Astrocyte of the cerebellum (primary cell): ENCODE measurements around the gene EPS8.

Experiments used
- DNase-seq: peaks from one replicate; pipeline ENCODE4 v3.0.0-alpha.2; 2011; ENCODE audit warnings: low read depth
- H3K4me3 ChIP-seq: 2 replicates; pipeline ENCODE4 v1.5.1; 2011; ENCODE audit warnings: mild to moderate bottlenecking, low read depth, low read length, moderate library complexity
- in situ Hi-C: cut with HindIII; loops from 2 replicates; pipeline ENCODE4 v1.10.0; 2017; ENCODE audit warnings: low sequenced_read_pairs
- TF ChIP-seq, protein P1 (sequence below): IDR thresholded peaks from 2 replicates; pipeline ENCODE4 v1.5.1; 2012; ENCODE audit warnings: low read length, low read depth, moderate library complexity, mild to moderate bottlenecking; ENCODE audit errors: missing control alignments

The EPS8 gene

DNA sequence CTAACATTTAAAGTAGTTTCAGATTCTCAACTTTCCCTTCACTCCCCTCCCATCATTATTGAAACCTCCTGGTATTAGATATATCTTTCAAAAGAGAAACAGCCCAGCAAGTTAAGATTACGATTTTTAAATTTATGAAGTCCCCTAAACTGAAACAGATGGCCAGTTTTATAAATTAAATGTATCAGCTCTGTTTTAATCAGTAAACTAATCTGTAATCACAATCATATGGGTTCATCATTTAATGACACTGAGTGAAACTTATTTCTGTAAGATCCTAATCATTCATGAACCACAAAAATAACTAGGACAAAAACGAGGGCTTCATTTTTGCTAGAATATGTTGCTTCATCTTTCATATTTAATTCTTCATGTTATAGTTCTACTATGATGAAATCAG is 137.8 kb downstream of the EPS8 start:
- no peak overlapping the region for H3K4me3 ChIP-seq
- no peak for DNase-seq
- TF ChIP-seq, protein P1, sequence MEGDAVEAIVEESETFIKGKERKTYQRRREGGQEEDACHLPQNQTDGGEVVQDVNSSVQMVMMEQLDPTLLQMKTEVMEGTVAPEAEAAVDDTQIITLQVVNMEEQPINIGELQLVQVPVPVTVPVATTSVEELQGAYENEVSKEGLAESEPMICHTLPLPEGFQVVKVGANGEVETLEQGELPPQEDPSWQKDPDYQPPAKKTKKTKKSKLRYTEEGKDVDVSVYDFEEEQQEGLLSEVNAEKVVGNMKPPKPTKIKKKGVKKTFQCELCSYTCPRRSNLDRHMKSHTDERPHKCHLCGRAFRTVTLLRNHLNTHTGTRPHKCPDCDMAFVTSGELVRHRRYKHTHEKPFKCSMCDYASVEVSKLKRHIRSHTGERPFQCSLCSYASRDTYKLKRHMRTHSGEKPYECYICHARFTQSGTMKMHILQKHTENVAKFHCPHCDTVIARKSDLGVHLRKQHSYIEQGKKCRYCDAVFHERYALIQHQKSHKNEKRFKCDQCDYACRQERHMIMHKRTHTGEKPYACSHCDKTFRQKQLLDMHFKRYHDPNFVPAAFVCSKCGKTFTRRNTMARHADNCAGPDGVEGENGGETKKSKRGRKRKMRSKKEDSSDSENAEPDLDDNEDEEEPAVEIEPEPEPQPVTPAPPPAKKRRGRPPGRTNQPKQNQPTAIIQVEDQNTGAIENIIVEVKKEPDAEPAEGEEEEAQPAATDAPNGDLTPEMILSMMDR, result no peak
- in situ Hi-C loops, result no loop called here

DNA sequence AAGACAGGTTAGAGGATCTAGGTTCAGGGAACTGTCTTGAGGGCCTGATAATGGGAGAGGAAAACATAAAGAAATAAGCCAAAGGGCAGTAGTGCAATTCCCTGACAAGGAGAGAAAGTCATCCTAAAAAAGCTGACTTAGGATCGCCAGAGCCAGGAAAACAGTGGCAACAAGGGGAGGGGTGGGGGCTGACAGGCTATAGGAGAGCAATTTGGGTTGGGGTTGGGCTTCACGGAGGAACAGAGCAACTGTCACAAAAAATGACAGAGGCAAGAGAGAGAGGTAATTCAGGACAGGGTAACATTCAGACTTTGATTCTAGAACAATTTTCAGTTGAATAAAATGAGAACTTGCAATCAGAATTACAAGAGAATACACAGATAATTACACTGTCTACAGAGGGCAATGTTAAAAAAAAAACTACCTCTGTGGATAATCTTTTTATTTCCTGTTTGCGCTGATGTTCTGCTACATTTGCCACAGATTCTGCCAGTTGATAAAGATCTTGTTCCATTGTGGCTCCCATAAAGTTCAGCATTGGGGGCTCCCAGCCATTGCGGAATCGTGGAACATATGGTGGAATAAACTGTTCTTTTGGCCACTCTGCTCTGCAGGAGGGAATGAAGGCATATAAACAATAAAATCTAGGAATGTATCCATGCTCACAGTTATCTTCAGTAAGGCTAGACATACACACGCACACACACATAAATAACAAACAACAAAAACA is 138.6 kb downstream of the EPS8 start:
- no peak for DNase-seq
- in situ Hi-C loops, result no loop called here
- TF ChIP-seq, protein P1, result no peak

GRCh38 chr12:15649347-15649746 is 139.8 kb downstream of the EPS8 start:
- TF ChIP-seq, protein P1, result no peak
- no peak overlapping the region for H3K4me3 ChIP-seq
- in situ Hi-C loops, result no loop called here
- DNase-seq, result no peak

More for the DNA sequence above, 138.6 kb downstream of the EPS8 start:
- no peak overlapping the region for H3K4me3 ChIP-seq

DNA sequence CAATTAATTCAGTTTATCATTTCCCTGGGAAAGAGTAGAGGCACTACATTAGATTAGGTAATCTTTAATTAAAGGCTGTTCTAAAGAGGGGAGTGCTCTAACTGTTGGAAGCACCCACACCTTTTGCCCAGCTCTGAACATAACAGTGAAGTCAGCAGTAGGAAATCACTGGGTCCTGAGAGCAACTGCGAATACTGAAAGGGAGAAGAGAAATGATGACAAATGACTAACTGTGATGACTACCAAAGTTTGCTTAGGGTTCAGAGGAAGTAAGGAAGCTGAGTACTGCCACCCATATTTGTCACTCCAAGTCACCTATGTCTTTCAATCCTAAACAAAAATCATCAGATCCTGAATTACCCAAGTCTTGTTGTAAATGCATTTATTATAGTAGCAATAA is 140.6 kb downstream of the EPS8 start:
- TF ChIP-seq, protein P1, result no peak
- no peak for DNase-seq
- in situ Hi-C loops, result no loop called here

GRCh38 chr12:15646581-15646980 is 142.6 kb downstream of the EPS8 start:
- H3K4me3 ChIP-seq, result no peak overlapping the region
- TF ChIP-seq, protein P1, result no peak
- in situ Hi-C loops, result no loop called here
- no peak for DNase-seq

More for the DNA sequence above, 140.6 kb downstream of the EPS8 start:
- H3K4me3 ChIP-seq, result no peak overlapping the region

DNA sequence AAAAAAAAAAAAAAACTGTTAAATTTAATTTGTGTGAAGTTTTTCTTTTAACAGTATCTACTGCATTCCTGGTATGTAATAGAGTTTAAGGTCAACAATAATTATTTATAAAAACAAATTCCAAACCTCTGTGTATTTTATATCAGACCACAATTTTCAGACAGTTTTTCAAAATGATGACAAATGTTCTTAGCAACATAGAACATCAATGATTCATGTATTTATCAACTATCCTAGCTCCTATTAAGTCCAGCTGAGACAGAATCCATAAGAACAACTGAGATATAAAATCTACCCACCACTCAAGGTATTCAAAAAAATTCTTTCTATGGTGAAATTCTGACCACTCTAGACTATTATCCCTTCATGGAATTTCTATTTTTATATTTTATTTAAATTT is 144.5 kb downstream of the EPS8 start:
- no peak for DNase-seq
- no peak overlapping the region for H3K4me3 ChIP-seq
- TF ChIP-seq, protein P1, result no peak
- in situ Hi-C loops, result no loop called here
